Astrocyte (in vitro differentiated cells and primary cell): ENCODE results near the gene TMEM179. TPM values are rescaled to one million over a fixed set of nuclear protein-coding genes. Genes with fewer than 3 reads are reported as not detected.

Source experiments
- DNase-seq: peaks from one replicate; pipeline ENCODE4 v3.0.0-alpha.2; 2010; ENCODE audit warnings: low read depth
- FAIRE-seq: peaks from 2 replicates; lab custom pipeline; 2011; peaks lifted over from hg19 to GRCh38; lab: Jason Lieb, UNC
- H2AFZ ChIP-seq: 2 replicates; pipeline ENCODE4 v1.6.0; 2012; ENCODE audit warnings: low read depth, low read length, inconsistent platforms
- H3K27ac ChIP-seq: 2 replicates; pipeline ENCODE4 v1.5.1; 2011; ENCODE audit warnings: low read depth, low read length, inconsistent platforms
- H3K27me3 ChIP-seq: 2 replicates; pipeline ENCODE4 v1.6.0; 2011; ENCODE audit warnings: low read length, inconsistent platforms; ENCODE audit not compliant: insufficient read depth
- H3K36me3 ChIP-seq: 2 replicates; pipeline ENCODE4 v1.5.1; 2011; ENCODE audit warnings: low read length, inconsistent platforms; ENCODE audit not compliant: insufficient read depth
- H3K4me1 ChIP-seq: 2 replicates; pipeline ENCODE4 v1.5.1; 2011; ENCODE audit warnings: low read length, inconsistent platforms; ENCODE audit not compliant: insufficient read depth
- H3K4me2 ChIP-seq: 2 replicates; pipeline ENCODE4 v1.6.0; 2012; ENCODE audit warnings: low read length, inconsistent platforms
- H3K4me3 ChIP-seq: 2 replicates; pipeline ENCODE4 v1.5.1; 2011; ENCODE audit warnings: low read depth, mild to moderate bottlenecking, low read length, inconsistent platforms; ENCODE audit not compliant: insufficient read depth
- H3K79me2 ChIP-seq: 2 replicates; pipeline ENCODE4 v1.6.0; 2012; ENCODE audit warnings: mild to moderate bottlenecking, low read length, inconsistent platforms; ENCODE audit not compliant: insufficient read depth
- H3K9ac ChIP-seq: 2 replicates; pipeline ENCODE4 v1.6.0; 2012; ENCODE audit warnings: mild to moderate bottlenecking, low read length, inconsistent platforms
- H3K9me3 ChIP-seq: 2 replicates; pipeline ENCODE4 v1.5.1; 2012; ENCODE audit warnings: low read depth, mild to moderate bottlenecking, low read length, inconsistent platforms; ENCODE audit not compliant: insufficient read depth
- H4K20me1 ChIP-seq: 2 replicates; pipeline ENCODE4 v1.6.0; 2012; ENCODE audit warnings: low read length, inconsistent platforms; ENCODE audit not compliant: insufficient read depth
- H3K27ac Mint-ChIP-seq: one replicate; pipeline ENCODE4 v1.8.0; 2021; ENCODE audit warnings: mild to moderate bottlenecking, mixed read lengths; ENCODE audit not compliant: unreplicated experiment
- H3K27me3 Mint-ChIP-seq: one replicate; pipeline ENCODE4 v1.8.0; 2021; ENCODE audit warnings: low read depth, mixed read lengths; ENCODE audit not compliant: unreplicated experiment
- H3K36me3 Mint-ChIP-seq: one replicate; pipeline ENCODE4 v1.8.0; 2021; ENCODE audit warnings: low read depth, mixed read lengths; ENCODE audit not compliant: unreplicated experiment
- H3K4me1 Mint-ChIP-seq: one replicate; pipeline ENCODE4 v1.8.0; 2021; ENCODE audit warnings: low read depth, mixed read lengths; ENCODE audit not compliant: unreplicated experiment
- H3K4me3 Mint-ChIP-seq: one replicate; pipeline ENCODE4 v1.8.0; 2021; ENCODE audit warnings: mild to moderate bottlenecking, moderate library complexity, mixed read lengths; ENCODE audit not compliant: unreplicated experiment
- H3K9me3 Mint-ChIP-seq: one replicate; pipeline ENCODE4 v1.8.0; 2021; ENCODE audit warnings: mild to moderate bottlenecking, mixed read lengths; ENCODE audit not compliant: unreplicated experiment
- EZH2 ChIP-seq: IDR thresholded peaks from 2 replicates; pipeline ENCODE4 v1.6.1; 2012; ENCODE audit warnings: mild to moderate bottlenecking, low read length, inconsistent platforms; ENCODE audit not compliant: insufficient read depth
- total RNA-seq: library from RNA; stranded (reverse); gene quantifications from 2 replicates; pipeline ENCODE4 v1.2.1, GENCODE V29; 2021
- TF ChIP-seq, protein P1 (sequence below): IDR thresholded peaks from 2 replicates; pipeline ENCODE4 v1.5.1; 2011; ENCODE audit warnings: low read depth, mild to moderate bottlenecking, inconsistent platforms, low read length, moderate library complexity; ENCODE audit not compliant: insufficient read depth

The TMEM179 gene
- total RNA-seq, 1 donor from 2014 or later, result 0.82 TPM

DNA sequence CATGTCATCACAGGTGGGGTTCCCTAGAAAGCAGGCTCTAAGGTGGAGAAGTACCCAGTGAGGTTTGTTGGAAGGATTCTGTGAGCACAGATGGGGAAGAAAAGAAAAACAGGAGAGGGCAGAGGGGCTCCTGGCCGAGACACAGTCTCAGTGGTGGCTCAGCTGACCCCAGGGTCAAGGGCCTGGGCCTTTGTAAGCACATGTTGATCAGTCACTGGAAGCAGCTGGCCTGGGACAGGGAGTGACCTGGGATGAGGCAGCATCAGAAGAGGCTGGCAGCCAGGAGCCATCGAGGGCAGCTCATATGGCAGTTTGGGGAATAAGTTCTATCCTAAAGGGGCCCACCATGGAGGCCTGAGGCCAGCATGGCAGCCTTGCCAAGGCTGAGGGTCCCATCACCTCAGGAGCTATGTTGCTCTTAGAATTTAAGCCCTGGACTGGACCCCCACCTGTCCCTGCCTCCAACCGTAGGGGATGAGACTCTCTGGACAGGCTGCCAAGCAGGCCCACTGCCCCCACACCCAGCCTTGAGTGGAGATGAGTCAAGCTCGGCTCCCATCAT lies 6.3 kb upstream of the TMEM179 start:
- H3K4me3 Mint-ChIP-seq, result no peak overlapping the region
- H3K36me3 ChIP-seq, result no peaks in the 10 kb centered on the region
- peaks cover 73% of the 10 kb centered on the region for H3K27me3 Mint-ChIP-seq
- no peaks in the 10 kb centered on the region for H3K4me1 Mint-ChIP-seq
- no peak overlapping the region for H2AFZ ChIP-seq
- no peaks in the 10 kb centered on the region for H4K20me1 ChIP-seq
- H3K27ac Mint-ChIP-seq, result no peak overlapping the region
- no peak for FAIRE-seq
- H3K4me2 ChIP-seq, result no peak overlapping the region
- H3K9me3 Mint-ChIP-seq, result peaks cover 2% of the 10 kb centered on the region
- DNase-seq, result no peak
- no peaks in the 10 kb centered on the region for H3K4me1 ChIP-seq
- H3K9me3 ChIP-seq, result no peaks in the 10 kb centered on the region
- TF ChIP-seq EZH2, result no peak
- TF ChIP-seq, protein P1, sequence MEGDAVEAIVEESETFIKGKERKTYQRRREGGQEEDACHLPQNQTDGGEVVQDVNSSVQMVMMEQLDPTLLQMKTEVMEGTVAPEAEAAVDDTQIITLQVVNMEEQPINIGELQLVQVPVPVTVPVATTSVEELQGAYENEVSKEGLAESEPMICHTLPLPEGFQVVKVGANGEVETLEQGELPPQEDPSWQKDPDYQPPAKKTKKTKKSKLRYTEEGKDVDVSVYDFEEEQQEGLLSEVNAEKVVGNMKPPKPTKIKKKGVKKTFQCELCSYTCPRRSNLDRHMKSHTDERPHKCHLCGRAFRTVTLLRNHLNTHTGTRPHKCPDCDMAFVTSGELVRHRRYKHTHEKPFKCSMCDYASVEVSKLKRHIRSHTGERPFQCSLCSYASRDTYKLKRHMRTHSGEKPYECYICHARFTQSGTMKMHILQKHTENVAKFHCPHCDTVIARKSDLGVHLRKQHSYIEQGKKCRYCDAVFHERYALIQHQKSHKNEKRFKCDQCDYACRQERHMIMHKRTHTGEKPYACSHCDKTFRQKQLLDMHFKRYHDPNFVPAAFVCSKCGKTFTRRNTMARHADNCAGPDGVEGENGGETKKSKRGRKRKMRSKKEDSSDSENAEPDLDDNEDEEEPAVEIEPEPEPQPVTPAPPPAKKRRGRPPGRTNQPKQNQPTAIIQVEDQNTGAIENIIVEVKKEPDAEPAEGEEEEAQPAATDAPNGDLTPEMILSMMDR, result no peak
- H3K79me2 ChIP-seq, result no peaks in the 10 kb centered on the region
- H3K4me3 ChIP-seq, result no peak overlapping the region
- no peak overlapping the region for H3K27ac ChIP-seq
- no peak overlapping the region for H3K9ac ChIP-seq
- no peaks in the 10 kb centered on the region for H3K36me3 Mint-ChIP-seq
- peaks cover 4% of the 10 kb centered on the region for H3K27me3 ChIP-seq

DNA sequence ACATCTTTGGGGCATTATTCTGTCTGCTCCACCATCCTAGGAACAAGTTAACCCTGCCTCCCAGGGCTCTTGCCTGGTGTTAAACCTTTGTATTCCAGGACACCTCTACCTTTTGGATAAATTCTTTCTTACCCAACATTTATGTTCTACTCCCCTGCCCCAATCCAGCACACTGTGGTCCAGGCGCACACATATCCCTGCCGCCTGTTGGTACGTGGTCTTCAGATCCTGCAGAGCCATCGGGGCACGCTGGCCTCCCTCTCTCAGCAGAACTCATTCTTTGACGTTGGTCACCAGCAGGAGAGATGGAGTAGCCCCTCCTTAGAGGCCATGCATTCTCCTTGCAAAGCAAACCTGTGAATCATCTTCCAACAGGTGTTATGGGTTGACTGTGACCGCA lies 5.1 kb upstream of the TMEM179 start:
- Histone ChIP-seq H3K4me1 (no peaks in the 10 kb centered on the region), H2AFZ (no peak overlapping the region), H4K20me1 (no peaks in the 10 kb centered on the region), H3K36me3 (no peaks in the 10 kb centered on the region), H3K9ac (no peak overlapping the region), H3K79me2 (no peaks in the 10 kb centered on the region), H3K27me3 (peaks cover 10% of the 10 kb centered on the region), H3K27ac (no peak overlapping the region), H3K4me3 (no peak overlapping the region), H3K4me2 (no peak overlapping the region), H3K9me3 (no peaks in the 10 kb centered on the region)
- no peak for TF ChIP-seq EZH2
- TF ChIP-seq, protein P1, result no peak
- Mint-ChIP-seq H3K36me3 (no peaks in the 10 kb centered on the region), H3K4me1 (no peaks in the 10 kb centered on the region), H3K4me3 (no peak overlapping the region), H3K9me3 (peaks cover 2% of the 10 kb centered on the region), H3K27me3 (peaks cover 78% of the 10 kb centered on the region), H3K27ac (no peak overlapping the region)
- DNase-seq (no peak), FAIRE-seq (no peak)

DNA sequence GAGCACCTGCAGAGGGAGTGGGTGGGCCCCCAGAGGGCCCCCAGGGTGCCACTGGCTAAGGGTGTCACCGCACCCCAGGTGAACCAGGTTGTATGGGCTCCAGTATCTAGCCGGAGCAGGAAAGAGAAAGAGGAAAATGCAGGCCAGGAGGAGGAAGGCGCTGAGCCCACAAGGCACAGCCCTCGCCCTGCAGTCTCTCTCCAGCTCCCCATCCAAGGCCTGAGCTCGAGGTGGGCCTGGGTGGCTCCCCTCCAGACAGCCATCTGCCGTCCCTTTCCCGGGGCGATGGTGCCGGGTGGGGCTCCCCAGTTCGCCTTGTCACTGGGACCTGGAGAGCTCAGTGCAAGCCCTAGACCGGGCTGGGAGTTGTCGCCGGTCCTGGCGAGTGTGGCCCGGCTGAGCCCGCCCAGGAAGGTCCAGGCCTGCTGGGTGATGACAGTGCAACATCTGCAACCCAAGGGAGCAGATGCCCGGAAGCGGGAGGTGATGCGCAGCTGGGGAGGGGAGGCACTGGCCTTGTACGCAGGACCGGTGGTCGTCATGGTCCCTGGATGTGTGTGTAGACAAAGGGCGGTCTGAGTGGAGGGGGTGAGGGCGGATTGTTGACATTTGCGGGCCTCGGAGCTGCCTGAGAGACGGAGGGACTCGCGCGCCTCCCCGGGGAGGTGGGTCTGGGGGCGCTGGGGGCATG lies 716 bp downstream of the TMEM179 start:
- TF ChIP-seq, protein P1, result no peak
- TF ChIP-seq EZH2, result no peak
- H3K27ac Mint-ChIP-seq, result no peak overlapping the region
- H3K9me3 Mint-ChIP-seq, result no peaks in the 10 kb centered on the region

More for the DNA sequence above, 716 bp downstream of the TMEM179 start:
- peaks cover 17% of the 10 kb centered on the region for H3K27me3 ChIP-seq
- peak overlapping the region; percentile 75 for H3K4me3 Mint-ChIP-seq
- peak overlapping the region; percentile 75 for H3K4me2 ChIP-seq
- no peaks in the 10 kb centered on the region for H3K4me1 Mint-ChIP-seq
- peaks cover 2% of the 10 kb centered on the region for H3K36me3 Mint-ChIP-seq
- H3K79me2 ChIP-seq, result no peaks in the 10 kb centered on the region
- FAIRE-seq, result no peak
- DNase-seq, result no peak
- H3K9me3 ChIP-seq, result no peaks in the 10 kb centered on the region
- H3K27me3 Mint-ChIP-seq, result peaks cover 62% of the 10 kb centered on the region
- H3K27ac ChIP-seq, result no peak overlapping the region
- no peaks in the 10 kb centered on the region for H4K20me1 ChIP-seq
- H3K9ac ChIP-seq, result no peak overlapping the region
- no peaks in the 10 kb centered on the region for H3K36me3 ChIP-seq
- H2AFZ ChIP-seq, result no peak overlapping the region
- H3K4me1 ChIP-seq, result no peaks in the 10 kb centered on the region
- H3K4me3 ChIP-seq, result no peak overlapping the region
